WTC11 (cell line): ENCODE measurements around the gene ACSBG1. TPM values are rescaled to one million over a fixed set of nuclear protein-coding genes. Genes with fewer than 3 reads are reported as not detected.

Experiments used
- ATAC-seq: fragments of 200-7000 bp; cut with Tn5 transposase; 2 replicates; pipeline ENCODE4 v1.10.0; 2021; ENCODE audit warnings: mild to moderate bottlenecking, moderate library complexity
- CTCF ChIA-PET: fragments of 300-600 bp; sonication (Branson Sonifier 250); formaldehyde crosslinking; loops from one replicate; lab custom pipeline; 2021; ENCODE audit warnings: antibody characterized with exemption; lab: Charles Lee
- POLR2A ChIA-PET: fragments of 350-600 bp; sonication (Branson Sonifier 250); formaldehyde crosslinking; loops from one replicate; lab custom pipeline; 2021; ENCODE audit warnings: antibody characterized with exemption; lab: Charles Lee
- DNase-seq: peaks from one replicate; pipeline ENCODE4 v3.0.0; 2021; ENCODE audit warnings: low spot score
- H3K27ac Mint-ChIP-seq: 2 replicates; pipeline ENCODE4 v1.8.0; 2021; ENCODE audit warnings: mixed read lengths
- H3K27me3 Mint-ChIP-seq: 2 replicates; pipeline ENCODE4 v1.8.0; 2021; ENCODE audit warnings: low read depth, mild to moderate bottlenecking, moderate library complexity, mixed read lengths
- H3K36me3 Mint-ChIP-seq: 2 replicates; pipeline ENCODE4 v1.8.0; 2021; ENCODE audit warnings: mixed read lengths
- H3K4me1 Mint-ChIP-seq: 2 replicates; pipeline ENCODE4 v1.8.0; 2022; ENCODE audit warnings: mixed read lengths
- H3K4me3 Mint-ChIP-seq: 2 replicates; pipeline ENCODE4 v1.8.0; 2021; ENCODE audit warnings: mild to moderate bottlenecking, moderate library complexity, mixed read lengths
- H3K9me3 Mint-ChIP-seq: 2 replicates; pipeline ENCODE4 v1.8.0; 2021; ENCODE audit warnings: mixed read lengths
- ATF1 ChIP-seq: sonication (generic); formaldehyde crosslinking; IDR thresholded peaks from 2 replicates; pipeline ENCODE4 v1.8.1; 2023; ENCODE audit warnings: mild to moderate bottlenecking, moderate library complexity, missing genetic modification reagents
- FOXK1 ChIP-seq: sonication (generic); formaldehyde crosslinking; IDR thresholded peaks from 2 replicates; pipeline ENCODE4 v1.8.0; 2022; ENCODE audit warnings: mild to moderate bottlenecking, moderate library complexity, missing genetic modification reagents
- FOXP1 ChIP-seq: sonication (generic); formaldehyde crosslinking; IDR thresholded peaks from 2 replicates; pipeline ENCODE4 v1.8.0; 2022; ENCODE audit warnings: missing genetic modification reagents, mild to moderate bottlenecking, moderate library complexity, borderline replicate concordance
- GABPB1 ChIP-seq: sonication (generic); formaldehyde crosslinking; IDR thresholded peaks from 2 replicates; pipeline ENCODE4 v1.8.1; 2023; ENCODE audit warnings: mild to moderate bottlenecking, missing genetic modification reagents
- HMGA2 ChIP-seq: fragments of 250-450 bp; sonication (Bioruptor Pico); IDR thresholded peaks from 2 replicates; pipeline ENCODE4 v1.4.0; 2021; ENCODE audit warnings: mild to moderate bottlenecking, moderate library complexity
- JUN ChIP-seq: sonication (generic); formaldehyde crosslinking; IDR thresholded peaks from 2 replicates; pipeline ENCODE4 v1.8.0; 2023; ENCODE audit warnings: mild to moderate bottlenecking, missing genetic modification reagents
- MYBL2 ChIP-seq: sonication (generic); formaldehyde crosslinking; IDR thresholded peaks from 2 replicates; pipeline ENCODE4 v1.8.1; 2023; ENCODE audit warnings: mild to moderate bottlenecking, moderate library complexity, missing genetic modification reagents
- NFE2L1 ChIP-seq: sonication (generic); formaldehyde crosslinking; IDR thresholded peaks from 2 replicates; pipeline ENCODE4 v1.8.1; 2023; ENCODE audit warnings: missing genetic modification reagents
- OVOL2 ChIP-seq: fragments of 250-450 bp; sonication (Bioruptor Pico); IDR thresholded peaks from 2 replicates; pipeline ENCODE4 v1.9.0; 2021; ENCODE audit warnings: mild to moderate bottlenecking, borderline replicate concordance
- SMAD3 ChIP-seq: sonication (generic); formaldehyde crosslinking; IDR thresholded peaks from 2 replicates; pipeline ENCODE4 v1.8.0; 2022; ENCODE audit warnings: missing genetic modification reagents, mild to moderate bottlenecking, borderline replicate concordance
- ZNF219 ChIP-seq: sonication (generic); formaldehyde crosslinking; IDR thresholded peaks from 2 replicates; pipeline ENCODE4 v1.8.0; 2023; ENCODE audit warnings: missing genetic modification reagents, mild to moderate bottlenecking, borderline replicate concordance
- ZNF232 ChIP-seq: sonication (generic); formaldehyde crosslinking; IDR thresholded peaks from 2 replicates; pipeline ENCODE4 v1.8.0; 2022; ENCODE audit warnings: mild to moderate bottlenecking, missing genetic modification reagents
- ZNF263 ChIP-seq: sonication (generic); formaldehyde crosslinking; IDR thresholded peaks from 2 replicates; pipeline ENCODE4 v1.8.1; 2022; ENCODE audit warnings: low read depth, mild to moderate bottlenecking, moderate library complexity, missing genetic modification reagents
- ZNF416 ChIP-seq: fragments of 250-450 bp; sonication (Bioruptor Pico); IDR thresholded peaks from 2 replicates; pipeline ENCODE4 v1.9.0; 2021; ENCODE audit warnings: mild to moderate bottlenecking, inconsistent platforms
- ZNF423 ChIP-seq: fragments of 250-450 bp; sonication (Bioruptor Pico); IDR thresholded peaks from 2 replicates; pipeline ENCODE4 v2.1.2; 2022; ENCODE audit warnings: mild to moderate bottlenecking, moderate library complexity
- ZNF671 ChIP-seq: fragments of 250-450 bp; sonication (Bioruptor Pico); IDR thresholded peaks from 2 replicates; pipeline ENCODE4 v1.8.0; 2021; ENCODE audit warnings: mild to moderate bottlenecking
- total RNA-seq: library from RNA; stranded (reverse); gene quantifications from 3 replicates; pipeline ENCODE4 v1.2.3, GENCODE V29; 2021
- TF ChIP-seq, protein P1 (sequence below): fragments of 250-450 bp; sonication (Bioruptor Pico); conservative IDR thresholded peaks from 2 replicates; pipeline ENCODE4 v1.9.0; 2021; ENCODE audit warnings: mild to moderate bottlenecking
- TF ChIP-seq, protein P2 (sequence below): sonication (generic); formaldehyde crosslinking; IDR thresholded peaks from 2 replicates; pipeline ENCODE4 v1.8.0; 2023; ENCODE audit warnings: missing genetic modification reagents
- TF ChIP-seq, protein P3 (sequence below): sonication (generic); formaldehyde crosslinking; IDR thresholded peaks from 2 replicates; pipeline ENCODE4 v1.8.1; 2023; ENCODE audit warnings: mild to moderate bottlenecking, moderate library complexity, missing genetic modification reagents
- TF ChIP-seq, protein P4 (sequence below): fragments of 250-450 bp; sonication (Bioruptor Pico); IDR thresholded peaks from 2 replicates; pipeline ENCODE4 v2.1.2; 2022; ENCODE audit warnings: mild to moderate bottlenecking, moderate library complexity
- TF ChIP-seq, protein P5 (sequence below): fragments of 250-450 bp; sonication (Bioruptor Pico); IDR thresholded peaks from 2 replicates; pipeline ENCODE4 v1.9.0; 2021; ENCODE audit warnings: mild to moderate bottlenecking, borderline replicate concordance
- TF ChIP-seq, protein P6 (sequence below): sonication (generic); formaldehyde crosslinking; IDR thresholded peaks from 2 replicates; pipeline ENCODE4 v1.8.1; 2022; ENCODE audit warnings: low read depth, missing genetic modification reagents, borderline replicate concordance
- TF ChIP-seq, protein P7 (sequence below): sonication (generic); formaldehyde crosslinking; IDR thresholded peaks from 2 replicates; pipeline ENCODE4 v1.8.0; 2022; ENCODE audit warnings: mild to moderate bottlenecking, missing genetic modification reagents

ACSBG1 gene
- total RNA-seq, 1 experiment from 2014 or later = 5.8 TPM

DNA sequence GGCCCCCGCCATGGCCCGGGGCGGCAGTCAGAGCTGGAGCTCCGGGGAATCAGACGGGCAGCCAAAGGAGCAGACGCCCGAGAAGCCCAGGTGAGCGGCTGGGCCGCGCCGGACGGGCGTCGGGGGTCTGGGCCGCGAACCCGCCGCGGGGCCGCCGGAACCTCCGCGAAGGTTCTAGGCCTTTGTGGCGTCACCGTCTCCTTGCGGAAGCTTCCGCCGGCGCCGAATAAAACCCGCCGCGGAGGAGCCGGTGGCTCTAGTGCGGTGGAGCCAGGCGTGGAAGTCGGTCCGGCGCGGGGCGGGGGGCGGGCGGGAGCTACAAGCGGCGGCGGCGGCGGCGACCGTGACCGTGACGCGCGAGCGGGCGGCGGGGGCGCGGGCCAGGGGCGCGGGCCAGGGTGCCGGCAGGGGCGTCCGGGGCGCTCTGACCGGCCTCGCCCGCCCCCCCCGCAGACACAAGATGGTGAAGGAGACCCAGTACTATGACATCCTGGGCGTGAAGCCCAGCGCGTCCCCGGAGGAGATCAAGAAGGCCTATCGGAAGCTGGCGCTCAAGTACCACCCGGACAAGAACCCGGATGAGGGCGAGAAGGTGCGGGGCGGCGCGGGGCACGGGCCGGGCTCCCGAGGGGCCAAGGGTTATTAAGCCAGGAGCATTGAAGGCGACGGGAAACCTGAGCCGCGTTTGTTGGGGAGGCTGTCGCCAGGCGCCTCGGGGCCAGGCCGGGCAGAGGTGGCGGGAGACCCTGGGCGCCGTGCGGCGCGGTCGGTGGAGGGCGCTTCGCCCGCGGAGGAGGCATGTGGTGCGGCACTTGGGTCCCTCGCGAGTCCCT is 30.2 kb upstream of the ACSBG1 start, which contains the start of gene DNAJA4:
Gene DNAJA4 (plus strand): TSS at position 259 of the 833 bp plus-strand sequence. CDS start 202 bp downstream, at position 461.
- H3K27ac Mint-ChIP-seq = no peak within 1 kb of the TSS
- peaks cover 8% of the 10 kb centered on the region for H3K4me1 Mint-ChIP-seq
- no peaks in the 10 kb centered on the region for H3K36me3 Mint-ChIP-seq
- POLR2A ChIA-PET = no interaction called here
- CTCF ChIA-PET = interaction anchor here (0.6 to 1.4 kb wide), 5 partner anchors 24 to 966 kb away, joined by 3 to 4 read pairs (median 3); no protein-coding TSS in a partner anchor
- ATAC-seq (peak; percentile 64), DNase-seq (peak; percentile 62)
- H3K27me3 Mint-ChIP-seq = peaks cover 27% of the 10 kb centered on the region
- H3K4me3 Mint-ChIP-seq = peak within 1 kb of the TSS; percentile 60
- no peaks in the 10 kb centered on the region for H3K9me3 Mint-ChIP-seq
- TF ChIP-seq, protein P1, sequence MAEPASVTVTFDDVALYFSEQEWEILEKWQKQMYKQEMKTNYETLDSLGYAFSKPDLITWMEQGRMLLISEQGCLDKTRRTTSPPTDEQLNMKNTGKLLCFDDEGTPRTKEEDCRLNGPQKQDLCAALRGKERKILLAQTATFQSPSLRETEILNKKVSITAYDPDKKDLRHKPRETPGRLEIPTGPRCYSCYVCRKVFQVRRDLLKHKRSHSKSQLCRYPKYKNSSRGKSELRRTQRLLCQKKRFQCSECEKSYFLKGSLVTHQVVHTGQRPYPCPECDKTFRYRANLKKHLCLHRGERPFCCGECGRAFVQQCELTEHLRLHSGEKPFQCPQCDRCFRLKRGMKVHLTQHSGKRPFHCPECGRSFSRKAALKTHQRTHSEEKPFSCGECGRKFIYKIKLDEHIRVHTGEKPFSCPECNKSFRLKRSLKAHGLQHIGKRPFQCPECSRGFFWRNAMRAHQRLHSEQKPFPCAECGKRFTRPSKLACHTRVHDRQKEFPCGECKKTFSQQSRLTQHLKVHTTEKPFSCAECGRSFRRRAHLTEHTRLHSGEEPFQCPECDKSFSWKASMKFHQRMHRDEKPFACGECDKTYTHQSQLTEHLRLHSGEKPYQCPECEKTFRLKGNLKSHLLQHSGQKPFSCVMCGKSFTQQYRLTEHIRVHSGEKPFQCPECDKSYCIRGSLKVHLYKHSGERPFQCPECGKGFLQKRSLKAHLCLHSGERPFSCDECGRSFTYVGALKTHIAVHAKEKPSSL = no peak
- 0 out of 2 replicates have a peak, but pooled peaks have one; percentile 25 for TF ChIP-seq NFE2L1 (CRISPR knock-in tag)
- no peak for TF ChIP-seq ZNF671 (CRISPR knock-in tag)
- TF ChIP-seq, protein P2, sequence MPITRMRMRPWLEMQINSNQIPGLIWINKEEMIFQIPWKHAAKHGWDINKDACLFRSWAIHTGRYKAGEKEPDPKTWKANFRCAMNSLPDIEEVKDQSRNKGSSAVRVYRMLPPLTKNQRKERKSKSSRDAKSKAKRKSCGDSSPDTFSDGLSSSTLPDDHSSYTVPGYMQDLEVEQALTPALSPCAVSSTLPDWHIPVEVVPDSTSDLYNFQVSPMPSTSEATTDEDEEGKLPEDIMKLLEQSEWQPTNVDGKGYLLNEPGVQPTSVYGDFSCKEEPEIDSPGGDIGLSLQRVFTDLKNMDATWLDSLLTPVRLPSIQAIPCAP (CRISPR knock-in tag) = no peak
- TF ChIP-seq, protein P3, sequence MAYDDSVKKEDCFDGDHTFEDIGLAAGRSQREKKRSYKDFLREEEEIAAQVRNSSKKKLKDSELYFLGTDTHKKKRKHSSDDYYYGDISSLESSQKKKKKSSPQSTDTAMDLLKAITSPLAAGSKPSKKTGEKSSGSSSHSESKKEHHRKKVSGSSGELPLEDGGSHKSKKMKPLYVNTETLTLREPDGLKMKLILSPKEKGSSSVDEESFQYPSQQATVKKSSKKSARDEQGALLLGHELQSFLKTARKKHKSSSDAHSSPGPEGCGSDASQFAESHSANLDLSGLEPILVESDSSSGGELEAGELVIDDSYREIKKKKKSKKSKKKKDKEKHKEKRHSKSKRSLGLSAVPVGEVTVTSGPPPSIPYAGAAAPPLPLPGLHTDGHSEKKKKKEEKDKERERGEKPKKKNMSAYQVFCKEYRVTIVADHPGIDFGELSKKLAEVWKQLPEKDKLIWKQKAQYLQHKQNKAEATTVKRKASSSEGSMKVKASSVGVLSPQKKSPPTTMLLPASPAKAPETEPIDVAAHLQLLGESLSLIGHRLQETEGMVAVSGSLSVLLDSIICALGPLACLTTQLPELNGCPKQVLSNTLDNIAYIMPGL (CRISPR knock-in tag) = peak; percentile 60; the same call in 1 of the 2 replicates
- TF ChIP-seq, protein P4, sequence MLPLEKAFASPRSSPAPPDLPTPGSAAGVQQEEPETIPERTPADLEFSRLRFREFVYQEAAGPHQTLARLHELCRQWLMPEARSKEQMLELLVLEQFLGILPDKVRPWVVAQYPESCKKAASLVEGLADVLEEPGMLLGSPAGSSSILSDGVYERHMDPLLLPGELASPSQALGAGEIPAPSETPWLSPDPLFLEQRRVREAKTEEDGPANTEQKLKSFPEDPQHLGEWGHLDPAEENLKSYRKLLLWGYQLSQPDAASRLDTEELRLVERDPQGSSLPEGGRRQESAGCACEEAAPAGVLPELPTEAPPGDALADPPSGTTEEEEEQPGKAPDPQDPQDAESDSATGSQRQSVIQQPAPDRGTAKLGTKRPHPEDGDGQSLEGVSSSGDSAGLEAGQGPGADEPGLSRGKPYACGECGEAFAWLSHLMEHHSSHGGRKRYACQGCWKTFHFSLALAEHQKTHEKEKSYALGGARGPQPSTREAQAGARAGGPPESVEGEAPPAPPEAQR = no peak
- TF ChIP-seq MYBL2 (CRISPR knock-in tag) = peak; percentile 58; the same call in 1 of the 2 replicates
- no peak for TF ChIP-seq ZNF219 (CRISPR knock-in tag)
- no peak for TF ChIP-seq ATF1 (CRISPR knock-in tag)
- 0 out of 2 replicates have a peak, but pooled peaks have one; percentile 18 for TF ChIP-seq FOXP1 (CRISPR knock-in tag)
- TF ChIP-seq, protein P5, sequence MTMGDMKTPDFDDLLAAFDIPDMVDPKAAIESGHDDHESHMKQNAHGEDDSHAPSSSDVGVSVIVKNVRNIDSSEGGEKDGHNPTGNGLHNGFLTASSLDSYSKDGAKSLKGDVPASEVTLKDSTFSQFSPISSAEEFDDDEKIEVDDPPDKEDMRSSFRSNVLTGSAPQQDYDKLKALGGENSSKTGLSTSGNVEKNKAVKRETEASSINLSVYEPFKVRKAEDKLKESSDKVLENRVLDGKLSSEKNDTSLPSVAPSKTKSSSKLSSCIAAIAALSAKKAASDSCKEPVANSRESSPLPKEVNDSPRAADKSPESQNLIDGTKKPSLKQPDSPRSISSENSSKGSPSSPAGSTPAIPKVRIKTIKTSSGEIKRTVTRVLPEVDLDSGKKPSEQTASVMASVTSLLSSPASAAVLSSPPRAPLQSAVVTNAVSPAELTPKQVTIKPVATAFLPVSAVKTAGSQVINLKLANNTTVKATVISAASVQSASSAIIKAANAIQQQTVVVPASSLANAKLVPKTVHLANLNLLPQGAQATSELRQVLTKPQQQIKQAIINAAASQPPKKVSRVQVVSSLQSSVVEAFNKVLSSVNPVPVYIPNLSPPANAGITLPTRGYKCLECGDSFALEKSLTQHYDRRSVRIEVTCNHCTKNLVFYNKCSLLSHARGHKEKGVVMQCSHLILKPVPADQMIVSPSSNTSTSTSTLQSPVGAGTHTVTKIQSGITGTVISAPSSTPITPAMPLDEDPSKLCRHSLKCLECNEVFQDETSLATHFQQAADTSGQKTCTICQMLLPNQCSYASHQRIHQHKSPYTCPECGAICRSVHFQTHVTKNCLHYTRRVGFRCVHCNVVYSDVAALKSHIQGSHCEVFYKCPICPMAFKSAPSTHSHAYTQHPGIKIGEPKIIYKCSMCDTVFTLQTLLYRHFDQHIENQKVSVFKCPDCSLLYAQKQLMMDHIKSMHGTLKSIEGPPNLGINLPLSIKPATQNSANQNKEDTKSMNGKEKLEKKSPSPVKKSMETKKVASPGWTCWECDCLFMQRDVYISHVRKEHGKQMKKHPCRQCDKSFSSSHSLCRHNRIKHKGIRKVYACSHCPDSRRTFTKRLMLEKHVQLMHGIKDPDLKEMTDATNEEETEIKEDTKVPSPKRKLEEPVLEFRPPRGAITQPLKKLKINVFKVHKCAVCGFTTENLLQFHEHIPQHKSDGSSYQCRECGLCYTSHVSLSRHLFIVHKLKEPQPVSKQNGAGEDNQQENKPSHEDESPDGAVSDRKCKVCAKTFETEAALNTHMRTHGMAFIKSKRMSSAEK (CRISPR knock-in tag) = no peak
- 0 out of 2 replicates have a peak, but pooled peaks have one; percentile 24 for TF ChIP-seq JUN
- peak; percentile 54; the same call in 1 of the 2 replicates for TF ChIP-seq ZNF232 (CRISPR knock-in tag)
- no peak for TF ChIP-seq HMGA2 (CRISPR knock-in tag)
- peak; percentile 58 for TF ChIP-seq ZNF423 (CRISPR knock-in tag)
- TF ChIP-seq GABPB1 (CRISPR knock-in tag) = no peak
- no peak for TF ChIP-seq OVOL2 (CRISPR knock-in tag)
- TF ChIP-seq, protein P6, sequence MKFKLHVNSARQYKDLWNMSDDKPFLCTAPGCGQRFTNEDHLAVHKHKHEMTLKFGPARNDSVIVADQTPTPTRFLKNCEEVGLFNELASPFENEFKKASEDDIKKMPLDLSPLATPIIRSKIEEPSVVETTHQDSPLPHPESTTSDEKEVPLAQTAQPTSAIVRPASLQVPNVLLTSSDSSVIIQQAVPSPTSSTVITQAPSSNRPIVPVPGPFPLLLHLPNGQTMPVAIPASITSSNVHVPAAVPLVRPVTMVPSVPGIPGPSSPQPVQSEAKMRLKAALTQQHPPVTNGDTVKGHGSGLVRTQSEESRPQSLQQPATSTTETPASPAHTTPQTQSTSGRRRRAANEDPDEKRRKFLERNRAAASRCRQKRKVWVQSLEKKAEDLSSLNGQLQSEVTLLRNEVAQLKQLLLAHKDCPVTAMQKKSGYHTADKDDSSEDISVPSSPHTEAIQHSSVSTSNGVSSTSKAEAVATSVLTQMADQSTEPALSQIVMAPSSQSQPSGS (CRISPR knock-in tag) = no peak
- TF ChIP-seq FOXK1 (CRISPR knock-in tag) = peak; percentile 51; the same call in 1 of the 2 replicates
- TF ChIP-seq, protein P7, sequence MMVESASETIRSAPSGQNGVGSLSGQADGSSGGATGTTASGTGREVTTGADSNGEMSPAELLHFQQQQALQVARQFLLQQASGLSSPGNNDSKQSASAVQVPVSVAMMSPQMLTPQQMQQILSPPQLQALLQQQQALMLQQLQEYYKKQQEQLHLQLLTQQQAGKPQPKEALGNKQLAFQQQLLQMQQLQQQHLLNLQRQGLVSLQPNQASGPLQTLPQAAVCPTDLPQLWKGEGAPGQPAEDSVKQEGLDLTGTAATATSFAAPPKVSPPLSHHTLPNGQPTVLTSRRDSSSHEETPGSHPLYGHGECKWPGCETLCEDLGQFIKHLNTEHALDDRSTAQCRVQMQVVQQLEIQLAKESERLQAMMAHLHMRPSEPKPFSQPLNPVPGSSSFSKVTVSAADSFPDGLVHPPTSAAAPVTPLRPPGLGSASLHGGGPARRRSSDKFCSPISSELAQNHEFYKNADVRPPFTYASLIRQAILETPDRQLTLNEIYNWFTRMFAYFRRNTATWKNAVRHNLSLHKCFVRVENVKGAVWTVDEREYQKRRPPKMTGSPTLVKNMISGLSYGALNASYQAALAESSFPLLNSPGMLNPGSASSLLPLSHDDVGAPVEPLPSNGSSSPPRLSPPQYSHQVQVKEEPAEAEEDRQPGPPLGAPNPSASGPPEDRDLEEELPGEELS = peak; percentile 61
- TF ChIP-seq SMAD3 (CRISPR knock-in tag) = no peak
- no peak for TF ChIP-seq ZNF416 (CRISPR knock-in tag)
- TF ChIP-seq ZNF263 (CRISPR knock-in tag) = no peak
